Endothelial cell of umbilical vein (primary cell): ENCODE results near the gene CTPS1. TPM values are rescaled to one million over a fixed set of nuclear protein-coding genes. Genes with fewer than 3 reads are reported as not detected.

ENCODE experiments used
- BruUV-seq: library from RNA; stranded (reverse); fragments of 400-500 nt; replicated peaks from 2 replicates; lab custom pipeline; 2021; lab: Mats Ljungman, UMichigan
- CTCF ChIA-PET: fragments of 300-600, 350-600 bp; sonication (Branson Sonifier 250); formaldehyde crosslinking; loops from one replicate; lab custom pipeline; 2021; ENCODE audit warnings: antibody characterized with exemption, inconsistent platforms; lab: Charles Lee
- POLR2A ChIA-PET: fragments of 300-600, 350-600 bp; sonication (Branson Sonifier 250); formaldehyde crosslinking; loops from one replicate; lab custom pipeline; 2021; ENCODE audit warnings: antibody characterized with exemption, inconsistent platforms; lab: Charles Lee
- DNase-seq: peaks from one replicate; pipeline ENCODE4 v3.0.0-alpha.2; 2011; ENCODE audit warnings: low read depth, low spot score
- FAIRE-seq: peaks from 2 replicates; lab custom pipeline; 2011; peaks lifted over from hg19 to GRCh38; lab: Jason Lieb, UNC
- H2AFZ ChIP-seq: 2 replicates; pipeline ENCODE4 v1.6.0; 2012; ENCODE audit warnings: low read depth, low read length, control low read depth, inconsistent platforms
- H3K27ac ChIP-seq: 2 replicates; pipeline ENCODE4 v1.5.1; 2011; ENCODE audit warnings: low read depth, mild to moderate bottlenecking, control low read depth, low read length, moderate library complexity; ENCODE audit not compliant: insufficient read depth
- H3K27me3 ChIP-seq, 2 experiments: 2 replicates each; pipeline versions ENCODE4 v1.6.0 to v1.6.1; 2011; ENCODE audit warnings: low read length in 2 of 2, mixed read lengths in 1 of 2; ENCODE audit not compliant: control insufficient read depth in 2 of 2, insufficient read depth in 2 of 2
- H3K36me3 ChIP-seq, 2 experiments: 2 replicates in 1 of 2; 3 replicates in 1 of 2; pipeline ENCODE4 v1.5.1; 2011; ENCODE audit warnings: low read length in 2 of 2, mild to moderate bottlenecking in 1 of 2, moderate library complexity in 1 of 2; ENCODE audit not compliant: control insufficient read depth in 2 of 2, insufficient read depth in 2 of 2; ENCODE audit errors: extremely low read depth in 1 of 2
- H3K4me1 ChIP-seq: 3 replicates; pipeline ENCODE4 v1.5.1; 2011; ENCODE audit warnings: mild to moderate bottlenecking, low read length; ENCODE audit not compliant: control insufficient read depth, insufficient read depth; ENCODE audit errors: extremely low read depth
- H3K4me2 ChIP-seq: 2 replicates; pipeline ENCODE4 v1.6.1; 2011; ENCODE audit warnings: low read length, control low read depth, mixed read lengths; ENCODE audit not compliant: insufficient read depth
- H3K4me3 ChIP-seq, 3 experiments: fragments of 200-600 bp in 1 of 3; sonication (generic), shearing (Covaris generic) in 1 of 3; replicated peaks in 1 of 3; 2 replicates each; pipeline ENCODE4 v1.5.1; 2011 to 2016; ENCODE audit warnings: control low read depth in 3 of 3, low read length in 3 of 3, mild to moderate bottlenecking in 2 of 3, inconsistent platforms in 1 of 3, low read depth in 1 of 3, moderate library complexity in 1 of 3; ENCODE audit not compliant: insufficient read depth in 1 of 3
- H3K79me2 ChIP-seq: 2 replicates; pipeline ENCODE4 v1.6.0; 2012; ENCODE audit warnings: low read length, inconsistent platforms; ENCODE audit not compliant: control insufficient read depth, insufficient read depth
- H3K9ac ChIP-seq: replicated peaks from 2 replicates; pipeline ENCODE3; 2011; ENCODE audit warnings: low read length, control low read depth; ENCODE audit not compliant: insufficient read depth; ENCODE audit errors: extremely low read depth
- H3K9me1 ChIP-seq: replicated peaks from 3 replicates; pipeline ENCODE4 v1.6.0; 2011; ENCODE audit warnings: mild to moderate bottlenecking, low read length; ENCODE audit not compliant: control insufficient read depth, insufficient read depth; ENCODE audit errors: extremely low read depth
- H3K9me3 ChIP-seq: replicated peaks from 2 replicates; pipeline ENCODE4 v1.5.1; 2012; ENCODE audit warnings: low read length, inconsistent platforms; ENCODE audit not compliant: control insufficient read depth, insufficient read depth
- H4K20me1 ChIP-seq: replicated peaks from 2 replicates; pipeline ENCODE3; 2011; ENCODE audit warnings: mild to moderate bottlenecking, low read length; ENCODE audit not compliant: control insufficient read depth, insufficient read depth; ENCODE audit errors: extremely low read depth
- EZH2 ChIP-seq: IDR thresholded peaks from 2 replicates; pipeline ENCODE4 v1.6.1; 2012; ENCODE audit warnings: borderline replicate concordance, low read depth, mild to moderate bottlenecking, moderate library complexity, low read length, inconsistent platforms; ENCODE audit not compliant: severe bottlenecking
- FOS ChIP-seq: IDR thresholded peaks from 2 replicates; pipeline ENCODE4 v1.6.1; 2011; ENCODE audit warnings: mild to moderate bottlenecking, low read length, moderate library complexity, borderline replicate concordance; ENCODE audit not compliant: insufficient read depth
- GATA2 ChIP-seq: IDR thresholded peaks from 2 replicates; pipeline ENCODE4 v1.7.0; 2011; ENCODE audit warnings: low read depth, mild to moderate bottlenecking, moderate library complexity, mixed read lengths, low read length; ENCODE audit not compliant: insufficient read length, insufficient read depth
- JUN ChIP-seq: IDR thresholded peaks from 2 replicates; pipeline ENCODE4 v1.6.1; 2011; ENCODE audit warnings: borderline replicate concordance, low read depth; ENCODE audit not compliant: insufficient read length, insufficient read depth
- MYC ChIP-seq: IDR thresholded peaks from one replicate; pipeline ENCODE4 v1.6.1; 2011; ENCODE audit warnings: mild to moderate bottlenecking, low read depth, low read length
- POLR2A ChIP-seq: IDR thresholded peaks from 2 replicates; pipeline ENCODE4 v1.6.1; 2012; ENCODE audit warnings: low read depth, mild to moderate bottlenecking, control low read depth, low read length
- POLR2AphosphoS5 ChIP-seq: IDR thresholded peaks from 2 replicates; pipeline ENCODE4 v1.6.1; 2012; ENCODE audit warnings: low read depth, mild to moderate bottlenecking, control low read depth, low read length, moderate library complexity; ENCODE audit not compliant: insufficient read depth
- dilution Hi-C: fragments of 300-500 bp; cut with MboI; formaldehyde crosslinking; loops from one replicate; pipeline ENCODE4 v1.15.0; 2019; ENCODE audit warnings: low sequenced_read_pairs; ENCODE audit not compliant: extremely low pct_ligation_motif_present
- intact Hi-C: fragments of 100-400 bp; cut with micrococcal nuclease; formaldehyde crosslinking; loops from one replicate; pipeline ENCODE4 v1.10.0; 2022
- polyA plus RNA-seq, 4 experiments: library from polyadenylated mRNA; depleted of rRNA in 3 of 4; stranded (reverse) in 3 of 4; unstranded in 1 of 4; fragments of >200 nt; gene quantifications; 2 replicates each; pipeline versions ENCODE4 v1.2.1 to v1.2.3, GENCODE V29; 2011 to 2012; ENCODE audit warnings: missing spikeins in 1 of 4
- total RNA-seq: library from RNA; stranded (reverse); gene quantifications from 2 replicates; pipeline ENCODE4 v1.2.3, GENCODE V29; 2021
- TF ChIP-seq, protein P1 (sequence below): IDR thresholded peaks from 2 replicates; pipeline ENCODE4 v1.6.1; 2011; ENCODE audit not compliant: insufficient read depth, insufficient read length
- TF ChIP-seq, protein P2 (sequence below), 2 donors: IDR thresholded peaks; 1 replicate in 1 of 2; 2 replicates in 1 of 2; pipeline ENCODE4 v1.5.1; 2011; ENCODE audit warnings: low read length in 2 of 2, mild to moderate bottlenecking in 2 of 2, moderate library complexity in 2 of 2, control low read depth in 1 of 2, inconsistent platforms in 1 of 2, low read depth in 1 of 2; ENCODE audit not compliant: insufficient read depth in 1 of 2; ENCODE audit errors: extremely low read depth in 1 of 2

CTPS1 gene
- total and polyA plus RNA-seq, 2 donors (not counting 3 experiments of a cell fraction or from before 2014, with no cell fraction given), result 24.9 to 65.8 TPM

DNA sequence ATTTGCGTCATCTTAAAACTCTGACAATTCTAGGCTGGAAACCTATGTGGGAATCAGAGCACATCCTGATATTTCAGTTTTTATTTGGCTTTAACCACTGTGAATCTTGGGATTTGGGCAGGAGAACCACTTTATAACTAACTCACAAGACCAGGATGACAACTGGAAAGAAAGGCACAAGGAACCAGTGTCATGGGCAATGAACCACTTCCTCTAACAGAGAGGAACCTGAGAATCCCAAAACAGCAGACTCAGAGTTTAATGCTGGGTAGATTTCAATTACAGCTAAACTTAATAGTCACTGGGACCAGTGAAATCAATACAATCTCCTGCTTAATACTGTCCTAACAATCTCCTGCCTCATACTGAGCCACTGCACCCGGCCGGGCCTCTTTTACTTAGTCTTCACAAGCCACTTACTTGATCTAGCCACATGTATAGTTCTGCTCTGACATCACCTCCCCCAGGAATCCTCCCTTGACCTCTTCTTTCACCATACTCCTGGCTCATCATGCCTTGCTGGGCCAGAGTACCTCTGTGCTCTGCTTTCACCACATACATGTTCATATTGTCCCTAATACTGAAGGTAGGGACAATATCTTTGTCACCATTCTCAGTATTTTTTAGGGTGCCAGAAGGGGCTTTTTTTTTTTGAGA is 62.2 kb downstream of the CTPS1 start:
- CTCF ChIA-PET, result interaction anchor here (0.6 to 1.2 kb wide), 2 partner anchors 10 to 19 kb away, joined by 3 to 4 read pairs; no protein-coding TSS in a partner anchor

More for the DNA sequence above, 62.2 kb downstream of the CTPS1 start:
- peaks cover 2 to 4% of the 10 kb centered on the region in 2 experiments for H3K36me3 ChIP-seq
- POLR2A ChIA-PET, result no interaction called here
- TF ChIP-seq GATA2, result no peak
- TF ChIP-seq FOS, result no peak
- no peak for TF ChIP-seq POLR2A
- no peak for TF ChIP-seq JUN
- TF ChIP-seq MYC, result no peak
- TF ChIP-seq, protein P1, sequence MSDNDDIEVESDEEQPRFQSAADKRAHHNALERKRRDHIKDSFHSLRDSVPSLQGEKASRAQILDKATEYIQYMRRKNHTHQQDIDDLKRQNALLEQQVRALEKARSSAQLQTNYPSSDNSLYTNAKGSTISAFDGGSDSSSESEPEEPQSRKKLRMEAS, result no peak
- no peak for TF ChIP-seq POLR2AphosphoS5
- TF ChIP-seq, protein P2, sequence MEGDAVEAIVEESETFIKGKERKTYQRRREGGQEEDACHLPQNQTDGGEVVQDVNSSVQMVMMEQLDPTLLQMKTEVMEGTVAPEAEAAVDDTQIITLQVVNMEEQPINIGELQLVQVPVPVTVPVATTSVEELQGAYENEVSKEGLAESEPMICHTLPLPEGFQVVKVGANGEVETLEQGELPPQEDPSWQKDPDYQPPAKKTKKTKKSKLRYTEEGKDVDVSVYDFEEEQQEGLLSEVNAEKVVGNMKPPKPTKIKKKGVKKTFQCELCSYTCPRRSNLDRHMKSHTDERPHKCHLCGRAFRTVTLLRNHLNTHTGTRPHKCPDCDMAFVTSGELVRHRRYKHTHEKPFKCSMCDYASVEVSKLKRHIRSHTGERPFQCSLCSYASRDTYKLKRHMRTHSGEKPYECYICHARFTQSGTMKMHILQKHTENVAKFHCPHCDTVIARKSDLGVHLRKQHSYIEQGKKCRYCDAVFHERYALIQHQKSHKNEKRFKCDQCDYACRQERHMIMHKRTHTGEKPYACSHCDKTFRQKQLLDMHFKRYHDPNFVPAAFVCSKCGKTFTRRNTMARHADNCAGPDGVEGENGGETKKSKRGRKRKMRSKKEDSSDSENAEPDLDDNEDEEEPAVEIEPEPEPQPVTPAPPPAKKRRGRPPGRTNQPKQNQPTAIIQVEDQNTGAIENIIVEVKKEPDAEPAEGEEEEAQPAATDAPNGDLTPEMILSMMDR (IDR thresholded peaks at IDR 0.05; ENCODE audit: extremely low read depth in 1 of 2, insufficient read depth in 1 of 2, low read depth in 1 of 2, low read length in 2 of 2), result no peak
- TF ChIP-seq EZH2, result no peak
- dilution Hi-C loops (no loop called here), intact Hi-C loops (no loop called here)
- H4K20me1 ChIP-seq, result no peaks in the 10 kb centered on the region
- no peak overlapping the region for H3K27ac ChIP-seq
- no peak overlapping the region for H2AFZ ChIP-seq
- BruUV-seq, result no TSS peak
- H3K79me2 ChIP-seq, result no peaks in the 10 kb centered on the region
- H3K4me3 ChIP-seq, result no peak overlapping the region
- H3K4me2 ChIP-seq, result no peak overlapping the region
- no peaks in the 10 kb centered on the region for H3K27me3 ChIP-seq
- FAIRE-seq, result no peak
- DNase-seq, result no peak
- no peaks in the 10 kb centered on the region for H3K9me1 ChIP-seq
- H3K9ac ChIP-seq, result no peak overlapping the region
- H3K9me3 ChIP-seq, result no peaks in the 10 kb centered on the region
- H3K4me1 ChIP-seq, result peaks cover 30% of the 10 kb centered on the region
